Measurements from ENCODE around the gene CASP14. TPM values are rescaled to one million over a fixed set of nuclear protein-coding genes. Genes with fewer than 3 reads are reported as not detected.

The CASP14 gene
- total and polyA plus RNA-seq, 10 of the 15 experiments (the other 5 are each of a cell fraction or from before 2014, with no cell fraction given): 0.06 to 0.40 (median 0.13) TPM; not detected in 2

DNA sequence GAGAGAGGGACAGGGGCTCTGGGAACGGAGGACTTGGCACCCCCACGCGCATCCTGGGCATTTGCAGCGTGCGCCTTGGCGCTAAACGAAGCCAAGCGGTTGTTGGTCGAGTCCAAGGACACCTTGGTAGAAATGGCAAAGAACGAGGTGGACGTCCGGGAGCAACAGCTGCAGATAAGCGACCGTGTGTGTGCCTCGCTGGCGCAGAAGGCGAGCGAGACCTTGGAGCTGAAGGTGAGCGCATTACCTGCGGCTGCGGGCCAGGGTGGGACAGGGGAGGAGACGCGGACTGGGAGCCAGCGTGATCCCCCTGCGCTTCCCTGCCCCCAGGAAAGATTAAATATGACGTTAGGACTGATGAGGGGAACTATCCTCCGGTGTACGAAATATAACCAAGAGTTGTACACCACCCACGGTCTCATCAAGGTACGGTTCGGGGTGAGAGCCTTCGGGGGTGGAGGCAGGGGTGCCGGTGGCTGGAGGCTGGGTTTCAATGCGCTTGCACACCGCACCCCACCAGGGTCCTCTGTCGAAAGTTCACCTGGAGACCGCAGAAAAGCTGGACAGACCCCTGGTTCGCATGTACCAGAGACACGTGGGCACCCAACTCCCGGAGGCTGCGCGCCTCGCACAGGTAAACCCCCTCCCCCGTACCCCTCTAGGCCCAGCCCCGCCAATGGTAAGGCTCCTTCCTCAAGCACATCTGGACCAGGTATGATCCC is 27.8 kb upstream of the CASP14 start:
- SMC1A ChIA-PET (ENCODE audit: uncharacterized antibody, unreplicated experiment): no interaction called here

More for the DNA sequence above, 27.8 kb upstream of the CASP14 start:
- POLR2A ChIA-PET: no interaction called here
- ATAC-seq (no peak), DNase-seq (ENCODE audit: low read depth, low spot score) (no peak), FAIRE-seq (no peak)
- Histone ChIP-seq H3K4me3 (no peak overlapping the region), H3K27me3 (replicated peaks in 1 of 2; ENCODE audit: control insufficient read depth in 2 of 2, insufficient read depth in 2 of 2, low read length in 1 of 2) (no peaks in the 10 kb centered on the region; a peak in 1 of 4 replicates), H2AFZ (ENCODE audit: control insufficient read depth, low read depth, low read length) (no peak overlapping the region), H3K9ac (ENCODE audit: control insufficient read depth, insufficient read depth, low read length) (no peak overlapping the region), H3K36me3 (ENCODE audit: control insufficient read depth in 2 of 2, insufficient read depth in 2 of 2, low read length in 1 of 2) (no peaks in the 10 kb centered on the region), H3K9me3 (replicated peaks; ENCODE audit: control insufficient read depth, insufficient read depth, low read length) (no peaks in the 10 kb centered on the region), H3K79me2 (ENCODE audit: control insufficient read depth, insufficient read depth, low read length) (no peaks in the 10 kb centered on the region), H3K4me1 (ENCODE audit: control insufficient read depth, insufficient read depth, low read length) (no peaks in the 10 kb centered on the region), H4K20me1 (ENCODE audit: control insufficient read depth, insufficient read depth) (no peaks in the 10 kb centered on the region), H3K4me2 (ENCODE audit: control insufficient read depth, insufficient read depth) (no peak overlapping the region), H3K27ac (ENCODE audit: control insufficient read depth, insufficient read depth) (no peak overlapping the region)
- no TSS peak for BruUV-seq (replicated peaks)
- WGBS (ENCODE audit: insufficient coverage, insufficient replicate concordance, low lambda C conversion rate, missing lambda C conversion rate): 64% methylated on average over 25 of the region's 45 CpGs
- RAD21 ChIA-PET (ENCODE audit: unreplicated experiment): no interaction called here
- CTCF ChIA-PET: no interaction called here
- intact Hi-C loops (cut with micrococcal nuclease; ENCODE audit: unreplicated experiment): no loop called here
- TF ChIP-seq CHD4 (IDR thresholded peaks at IDR 0.05): no peak
- no peak for TF ChIP-seq ETV6 (conservative IDR thresholded peaks at IDR 0.05 in 1 of 2, IDR thresholded peaks at IDR 0.05 in 1 of 2; ENCODE audit: borderline replicate concordance in 1 of 2, low read depth in 1 of 2)
- TF ChIP-seq ZBED1 (IDR thresholded peaks at IDR 0.05; ENCODE audit: borderline replicate concordance): no peak
- no peak for TF ChIP-seq ZNF274 (IDR thresholded peaks at IDR 0.05; ENCODE audit: insufficient read depth, insufficient read length)
- TF ChIP-seq EP300 (IDR thresholded peaks at IDR 0.05; ENCODE audit: borderline replicate concordance in 1 of 2, control insufficient read depth in 1 of 2, low read depth in 2 of 2, low read length in 2 of 2): no peak
- TF ChIP-seq CREB1 (IDR thresholded peaks at IDR 0.05; ENCODE audit: low read depth): no peak
- no peak for TF ChIP-seq YY1 (IDR thresholded peaks at IDR 0.05; ENCODE audit: low read depth, low read length)
- no peak for TF ChIP-seq RUNX3 (IDR thresholded peaks at IDR 0.05; ENCODE audit: low read length)
- TF ChIP-seq ZNF217 (IDR thresholded peaks at IDR 0.05): no peak
- TF ChIP-seq FOXK2 (IDR thresholded peaks at IDR 0.05): no peak
- TF ChIP-seq RBBP5 (conservative IDR thresholded peaks at IDR 0.05): no peak
- TF ChIP-seq, protein P1, sequence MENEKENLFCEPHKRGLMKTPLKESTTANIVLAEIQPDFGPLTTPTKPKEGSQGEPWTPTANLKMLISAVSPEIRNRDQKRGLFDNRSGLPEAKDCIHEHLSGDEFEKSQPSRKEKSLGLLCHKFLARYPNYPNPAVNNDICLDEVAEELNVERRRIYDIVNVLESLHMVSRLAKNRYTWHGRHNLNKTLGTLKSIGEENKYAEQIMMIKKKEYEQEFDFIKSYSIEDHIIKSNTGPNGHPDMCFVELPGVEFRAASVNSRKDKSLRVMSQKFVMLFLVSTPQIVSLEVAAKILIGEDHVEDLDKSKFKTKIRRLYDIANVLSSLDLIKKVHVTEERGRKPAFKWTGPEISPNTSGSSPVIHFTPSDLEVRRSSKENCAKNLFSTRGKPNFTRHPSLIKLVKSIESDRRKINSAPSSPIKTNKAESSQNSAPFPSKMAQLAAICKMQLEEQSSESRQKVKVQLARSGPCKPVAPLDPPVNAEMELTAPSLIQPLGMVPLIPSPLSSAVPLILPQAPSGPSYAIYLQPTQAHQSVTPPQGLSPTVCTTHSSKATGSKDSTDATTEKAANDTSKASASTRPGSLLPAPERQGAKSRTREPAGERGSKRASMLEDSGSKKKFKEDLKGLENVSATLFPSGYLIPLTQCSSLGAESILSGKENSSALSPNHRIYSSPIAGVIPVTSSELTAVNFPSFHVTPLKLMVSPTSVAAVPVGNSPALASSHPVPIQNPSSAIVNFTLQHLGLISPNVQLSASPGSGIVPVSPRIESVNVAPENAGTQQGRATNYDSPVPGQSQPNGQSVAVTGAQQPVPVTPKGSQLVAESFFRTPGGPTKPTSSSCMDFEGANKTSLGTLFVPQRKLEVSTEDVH (IDR thresholded peaks at IDR 0.05; ENCODE audit: low read depth, partially characterized antibody): no peak
- TF ChIP-seq, protein P2, sequence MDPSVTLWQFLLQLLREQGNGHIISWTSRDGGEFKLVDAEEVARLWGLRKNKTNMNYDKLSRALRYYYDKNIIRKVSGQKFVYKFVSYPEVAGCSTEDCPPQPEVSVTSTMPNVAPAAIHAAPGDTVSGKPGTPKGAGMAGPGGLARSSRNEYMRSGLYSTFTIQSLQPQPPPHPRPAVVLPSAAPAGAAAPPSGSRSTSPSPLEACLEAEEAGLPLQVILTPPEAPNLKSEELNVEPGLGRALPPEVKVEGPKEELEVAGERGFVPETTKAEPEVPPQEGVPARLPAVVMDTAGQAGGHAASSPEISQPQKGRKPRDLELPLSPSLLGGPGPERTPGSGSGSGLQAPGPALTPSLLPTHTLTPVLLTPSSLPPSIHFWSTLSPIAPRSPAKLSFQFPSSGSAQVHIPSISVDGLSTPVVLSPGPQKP (IDR thresholded peaks at IDR 0.05; ENCODE audit: low read depth, low read length): no peak
- no peak for TF ChIP-seq SMAD1 (IDR thresholded peaks at IDR 0.05; ENCODE audit: low read depth, partially characterized antibody)
- TF ChIP-seq, protein P3, sequence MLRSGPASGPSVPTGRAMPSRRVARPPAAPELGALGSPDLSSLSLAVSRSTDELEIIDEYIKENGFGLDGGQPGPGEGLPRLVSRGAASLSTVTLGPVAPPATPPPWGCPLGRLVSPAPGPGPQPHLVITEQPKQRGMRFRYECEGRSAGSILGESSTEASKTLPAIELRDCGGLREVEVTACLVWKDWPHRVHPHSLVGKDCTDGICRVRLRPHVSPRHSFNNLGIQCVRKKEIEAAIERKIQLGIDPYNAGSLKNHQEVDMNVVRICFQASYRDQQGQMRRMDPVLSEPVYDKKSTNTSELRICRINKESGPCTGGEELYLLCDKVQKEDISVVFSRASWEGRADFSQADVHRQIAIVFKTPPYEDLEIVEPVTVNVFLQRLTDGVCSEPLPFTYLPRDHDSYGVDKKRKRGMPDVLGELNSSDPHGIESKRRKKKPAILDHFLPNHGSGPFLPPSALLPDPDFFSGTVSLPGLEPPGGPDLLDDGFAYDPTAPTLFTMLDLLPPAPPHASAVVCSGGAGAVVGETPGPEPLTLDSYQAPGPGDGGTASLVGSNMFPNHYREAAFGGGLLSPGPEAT (IDR thresholded peaks at IDR 0.05; ENCODE audit: low read depth): no peak
- TF ChIP-seq ZNF384 (IDR thresholded peaks at IDR 0.05; ENCODE audit: borderline replicate concordance, low read depth, low read length): no peak
- no peak for TF ChIP-seq NR2C1 (IDR thresholded peaks at IDR 0.05)
- in situ Hi-C loops (cut with MboI): no loop called here

All from GM12878 (cell line).